Sigmoid colon (tissue), 4 donors: Measurements from ENCODE around the gene BLOC1S2.

Source experiments
- CTCF ChIP-seq, 4 experiments: fragments of 450-650 bp in 3 of 4; fragments of 200-600 bp in 1 of 4; IDR thresholded peaks; one replicate each; pipeline ENCODE4 v1.5.1; 2016 to 2019; ENCODE audit warnings: antibody characterized with exemption in 4 of 4, mild to moderate bottlenecking in 3 of 4, moderate library complexity in 2 of 4
- EP300 ChIP-seq, 4 donors: sonication (generic); formaldehyde crosslinking; IDR thresholded peaks; one replicate each; pipeline ENCODE4 v1.6.1; 2017; ENCODE audit warnings: antibody characterized with exemption in 4 of 4
- POLR2AphosphoS5 ChIP-seq, 4 donors: sonication (generic); formaldehyde crosslinking; IDR thresholded peaks; one replicate each; pipeline ENCODE4 v1.6.1; 2017; ENCODE audit warnings: antibody characterized with exemption in 4 of 4

GRCh38 chr10:100232101-100232500, 54.4 kb downstream of the BLOC1S2 start:
- TF ChIP-seq CTCF (IDR thresholded peaks at IDR 0.05) (no peak), EP300 (IDR thresholded peaks at IDR 0.05) (no peak), POLR2AphosphoS5 (IDR thresholded peaks at IDR 0.05) (no peak)
